ENCODE results near the gene ADK. TPM values are rescaled to one million over a fixed set of nuclear protein-coding genes. Genes with fewer than 3 reads are reported as not detected.

ADK gene
- total and polyA plus RNA-seq, 2 of the 4 experiments (the other 2 are of a cell fraction): 30.6 to 40.9 TPM

DNA sequence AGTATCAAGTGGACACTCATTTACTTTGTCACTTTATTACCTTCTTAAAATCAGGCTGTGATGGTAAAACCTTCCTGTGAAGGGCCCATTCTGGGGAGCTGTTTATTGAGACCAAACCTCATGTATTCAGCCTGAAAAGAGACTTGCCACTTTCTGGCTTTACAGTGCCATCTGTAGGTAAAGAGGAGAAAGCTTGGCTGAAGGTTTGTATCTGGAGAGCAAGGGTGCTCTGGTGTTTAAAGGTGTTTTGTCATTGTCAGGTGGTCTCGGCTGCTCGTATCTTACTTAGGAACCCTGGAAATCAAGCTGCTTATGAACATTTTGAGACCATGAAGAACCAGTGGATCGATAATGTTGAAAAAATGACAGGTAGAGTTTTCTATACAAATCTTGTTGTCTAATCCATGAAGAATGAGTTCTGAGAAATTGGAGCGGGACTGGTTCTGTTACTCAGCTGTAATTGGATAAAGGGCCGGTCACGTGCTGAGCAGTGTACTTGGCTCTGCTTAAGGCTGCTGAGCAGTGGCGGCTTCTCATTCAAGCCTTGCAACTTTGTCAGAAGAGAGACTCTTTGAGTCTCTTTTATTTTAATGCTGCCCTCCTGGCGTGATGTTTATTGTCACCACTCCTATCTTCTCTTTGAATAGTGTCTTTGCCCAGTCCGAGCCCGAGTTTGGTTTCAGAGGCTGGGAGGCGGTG is 47.3 kb upstream of the ADK start:
- Histone ChIP-seq H3K4me3 (ENCODE audit: insufficient read depth, low read depth, low read length) (no peak overlapping the region), H3K27ac (ENCODE audit: insufficient read depth, low read length) (no peak overlapping the region), H3K56ac (ENCODE audit: extremely low read depth, insufficient read depth, low read length) (no peak overlapping the region), H2BK15ac (ENCODE audit: low read depth, low read length) (no peak overlapping the region), H4K91ac (ENCODE audit: insufficient read depth, low read depth, low read length) (no peak overlapping the region), H2AFZ (replicated peaks; ENCODE audit: low read length, poor library complexity) (no peak overlapping the region), H2BK5ac (ENCODE audit: low read depth, low read length, poor library complexity, severe bottlenecking) (no peak overlapping the region), H2AK9ac (replicated peaks; ENCODE audit: low read depth, low read length, poor library complexity) (no peak overlapping the region), H3K4me1 (ENCODE audit: control insufficient read depth, insufficient read depth, low read length) (no peaks in the 10 kb centered on the region), H3K14ac (replicated peaks; ENCODE audit: low read depth, low read length) (no peak overlapping the region), H3K9me3 (ENCODE audit: control insufficient read depth, insufficient read depth, low read length) (no peaks in the 10 kb centered on the region), H4K5ac (ENCODE audit: low read depth, low read length) (no peak overlapping the region), H3K79me1 (ENCODE audit: low read depth in 1 of 2, low read length in 2 of 2) (peaks cover 38 to 62% of the 10 kb centered on the region in 2 experiments), H3K9me1 (ENCODE audit: insufficient read depth, low read length) (0 out of 2 replicates have a peak, but pooled peaks cover 3% of the 10 kb centered on the region), H2BK20ac (ENCODE audit: low read depth, low read length) (no peak overlapping the region), H4K20me1 (ENCODE audit: insufficient read depth, low read length) (peaks cover 15% of the 10 kb centered on the region; the same call in 1 of the 2 replicates), H2BK120ac (ENCODE audit: low read depth, low read length) (no peak overlapping the region), H3K27me3 (ENCODE audit: control insufficient read depth, insufficient read depth, low read length) (no peaks in the 10 kb centered on the region), H3K9ac (ENCODE audit: low read depth, low read length) (no peak overlapping the region), H3K4me2 (ENCODE audit: low read depth, low read length) (no peak overlapping the region), H3K36me3 (ENCODE audit: control insufficient read depth, insufficient read depth, low read length) (peaks cover 75% of the 10 kb centered on the region), H3K23ac (ENCODE audit: low read depth, low read length) (no peak overlapping the region), H2AK5ac (ENCODE audit: low read depth, low read length) (no peak overlapping the region), H3K4ac (ENCODE audit: low read depth, low read length) (no peak overlapping the region), H4K8ac (ENCODE audit: low read depth in 2 of 2, low read length in 2 of 2) (no peak overlapping the region), H3K18ac (ENCODE audit: low read depth, low read length) (no peak overlapping the region)
- CTCF ChIA-PET: interaction anchor here (1.2 kb wide), 1 partner anchor 217 kb away, joined by 5 read pairs; no protein-coding TSS in a partner anchor
- intact Hi-C loops (cut with micrococcal nuclease) (no loop called here), in situ Hi-C loops (cut with MboI; ENCODE audit: low sequenced_read_pairs) (no loop called here), dilution Hi-C loops (cut with HindIII; ENCODE audit: low sequenced_read_pairs, unreplicated experiment) (no loop called here)
- 84% methylated on average over 7 of the region's 11 CpGs; no CpG with 5 or more reads in 1 of the 2 experiments for WGBS, 2 experiments (ENCODE audit: extremely low coverage in 2 of 2, insufficient read length in 1 of 2)
- no TSS peak for BruUV-seq (replicated peaks)
- POLR2A ChIA-PET (ENCODE audit: unreplicated experiment): no interaction called here
- ATAC-seq (ENCODE audit: low read depth): peak; percentile 38; the same call in 1 of the 2 replicates
- no peak for TF ChIP-seq MXI1 (IDR thresholded peaks at IDR 0.05; ENCODE audit: borderline replicate concordance, low read depth, low read length)
- peak; percentile 42 for TF ChIP-seq RAD21 (IDR thresholded peaks at IDR 0.05; ENCODE audit: low read length)
- TF ChIP-seq, protein P1, sequence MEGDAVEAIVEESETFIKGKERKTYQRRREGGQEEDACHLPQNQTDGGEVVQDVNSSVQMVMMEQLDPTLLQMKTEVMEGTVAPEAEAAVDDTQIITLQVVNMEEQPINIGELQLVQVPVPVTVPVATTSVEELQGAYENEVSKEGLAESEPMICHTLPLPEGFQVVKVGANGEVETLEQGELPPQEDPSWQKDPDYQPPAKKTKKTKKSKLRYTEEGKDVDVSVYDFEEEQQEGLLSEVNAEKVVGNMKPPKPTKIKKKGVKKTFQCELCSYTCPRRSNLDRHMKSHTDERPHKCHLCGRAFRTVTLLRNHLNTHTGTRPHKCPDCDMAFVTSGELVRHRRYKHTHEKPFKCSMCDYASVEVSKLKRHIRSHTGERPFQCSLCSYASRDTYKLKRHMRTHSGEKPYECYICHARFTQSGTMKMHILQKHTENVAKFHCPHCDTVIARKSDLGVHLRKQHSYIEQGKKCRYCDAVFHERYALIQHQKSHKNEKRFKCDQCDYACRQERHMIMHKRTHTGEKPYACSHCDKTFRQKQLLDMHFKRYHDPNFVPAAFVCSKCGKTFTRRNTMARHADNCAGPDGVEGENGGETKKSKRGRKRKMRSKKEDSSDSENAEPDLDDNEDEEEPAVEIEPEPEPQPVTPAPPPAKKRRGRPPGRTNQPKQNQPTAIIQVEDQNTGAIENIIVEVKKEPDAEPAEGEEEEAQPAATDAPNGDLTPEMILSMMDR (conservative IDR thresholded peaks at IDR 0.05; ENCODE audit: low read depth, low read length): peak; percentile 40
- peak; percentile 42 for DNase-seq

All from IMR-90 (cell line).